Measurements from ENCODE around the gene SPATA20. TPM values are rescaled to one million over a fixed set of nuclear protein-coding genes. Genes with fewer than 3 reads are reported as not detected.

The SPATA20 gene
- total RNA-seq, 1 donor from 2014 or later: 58.1 TPM

DNA sequence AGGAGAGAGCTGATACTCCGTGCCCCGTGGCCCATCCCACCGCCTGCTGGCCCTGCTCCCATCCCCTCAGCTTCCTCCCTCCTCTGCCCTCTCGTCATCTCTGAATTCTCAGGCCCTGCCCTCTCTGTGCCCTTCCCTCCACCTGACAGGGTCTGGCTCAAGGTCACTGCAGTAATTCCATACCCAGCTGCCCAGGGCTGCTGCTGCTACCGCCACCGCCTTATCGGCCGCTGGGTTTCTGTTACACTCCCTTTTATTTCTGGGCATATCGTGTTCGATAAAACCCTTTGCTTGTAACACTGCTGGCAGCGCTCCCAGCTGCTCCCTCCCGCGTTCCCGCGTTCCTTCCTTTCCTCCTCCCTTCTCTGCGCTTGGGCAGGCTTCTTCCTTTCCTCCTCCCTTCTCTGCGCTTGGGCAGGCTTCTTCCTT is 13.2 kb upstream of the SPATA20 start:
- TF ChIP-seq, protein P1, sequence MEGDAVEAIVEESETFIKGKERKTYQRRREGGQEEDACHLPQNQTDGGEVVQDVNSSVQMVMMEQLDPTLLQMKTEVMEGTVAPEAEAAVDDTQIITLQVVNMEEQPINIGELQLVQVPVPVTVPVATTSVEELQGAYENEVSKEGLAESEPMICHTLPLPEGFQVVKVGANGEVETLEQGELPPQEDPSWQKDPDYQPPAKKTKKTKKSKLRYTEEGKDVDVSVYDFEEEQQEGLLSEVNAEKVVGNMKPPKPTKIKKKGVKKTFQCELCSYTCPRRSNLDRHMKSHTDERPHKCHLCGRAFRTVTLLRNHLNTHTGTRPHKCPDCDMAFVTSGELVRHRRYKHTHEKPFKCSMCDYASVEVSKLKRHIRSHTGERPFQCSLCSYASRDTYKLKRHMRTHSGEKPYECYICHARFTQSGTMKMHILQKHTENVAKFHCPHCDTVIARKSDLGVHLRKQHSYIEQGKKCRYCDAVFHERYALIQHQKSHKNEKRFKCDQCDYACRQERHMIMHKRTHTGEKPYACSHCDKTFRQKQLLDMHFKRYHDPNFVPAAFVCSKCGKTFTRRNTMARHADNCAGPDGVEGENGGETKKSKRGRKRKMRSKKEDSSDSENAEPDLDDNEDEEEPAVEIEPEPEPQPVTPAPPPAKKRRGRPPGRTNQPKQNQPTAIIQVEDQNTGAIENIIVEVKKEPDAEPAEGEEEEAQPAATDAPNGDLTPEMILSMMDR (IDR thresholded peaks at IDR 0.05): no peak
- Mint-ChIP-seq H3K27ac (ENCODE audit: unreplicated experiment) (no peak overlapping the region), H3K4me1 (ENCODE audit: unreplicated experiment) (peaks cover 12% of the 10 kb centered on the region), H3K36me3 (ENCODE audit: unreplicated experiment) (no peaks in the 10 kb centered on the region), H3K27me3 (ENCODE audit: unreplicated experiment) (peaks cover 44% of the 10 kb centered on the region), H3K9me3 (ENCODE audit: unreplicated experiment) (no peaks in the 10 kb centered on the region), H3K4me3 (ENCODE audit: unreplicated experiment) (no peak overlapping the region)
- no peak for DNase-seq (ENCODE audit: extremely low spot score, unreplicated experiment)

DNA sequence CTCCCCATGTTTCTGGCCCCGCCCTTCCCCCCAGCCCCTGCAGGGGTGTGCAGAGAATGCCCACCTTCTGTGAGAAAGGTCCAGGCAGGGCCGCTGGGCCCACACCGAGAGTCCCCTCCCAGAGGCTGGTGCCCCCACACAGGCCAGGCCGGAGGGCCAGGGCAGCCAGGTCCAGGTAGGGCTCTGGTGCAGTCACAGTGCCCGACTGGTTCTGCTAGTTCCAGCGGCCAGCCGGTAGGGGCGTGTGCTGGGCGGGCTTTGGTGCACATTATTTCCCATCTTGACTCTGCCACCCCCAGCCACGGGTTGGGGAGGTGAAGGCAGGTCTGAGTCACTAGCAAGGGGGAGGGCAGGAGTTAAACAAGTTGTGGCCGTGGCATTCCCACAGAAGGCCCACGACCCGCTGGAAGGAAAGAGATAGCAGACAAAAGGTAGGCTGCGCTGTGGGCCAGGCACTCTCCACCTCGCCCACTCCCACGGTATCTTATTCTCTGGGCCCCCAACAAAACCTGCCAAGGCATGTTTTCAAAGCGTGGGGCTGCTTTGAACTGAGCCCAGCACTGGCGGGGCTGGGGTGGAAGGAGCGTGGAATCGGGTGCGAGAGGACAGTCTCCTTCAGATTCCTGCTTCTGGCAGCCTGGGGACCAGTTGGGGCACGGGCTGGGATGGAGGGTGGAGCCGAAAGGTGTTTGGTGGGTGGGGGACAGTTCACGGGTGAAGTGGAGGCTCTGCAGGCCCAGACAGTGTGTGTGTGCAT is 12.6 kb upstream of the SPATA20 start:
- Mint-ChIP-seq H3K36me3 (ENCODE audit: unreplicated experiment) (no peaks in the 10 kb centered on the region), H3K4me3 (ENCODE audit: unreplicated experiment) (no peak overlapping the region), H3K27me3 (ENCODE audit: unreplicated experiment) (peaks cover 40% of the 10 kb centered on the region), H3K9me3 (ENCODE audit: unreplicated experiment) (no peaks in the 10 kb centered on the region), H3K27ac (ENCODE audit: unreplicated experiment) (no peak overlapping the region), H3K4me1 (ENCODE audit: unreplicated experiment) (peaks cover 12% of the 10 kb centered on the region)
- TF ChIP-seq, protein P1 (IDR thresholded peaks at IDR 0.05): no peak
- DNase-seq (ENCODE audit: extremely low spot score, unreplicated experiment): no peak

DNA sequence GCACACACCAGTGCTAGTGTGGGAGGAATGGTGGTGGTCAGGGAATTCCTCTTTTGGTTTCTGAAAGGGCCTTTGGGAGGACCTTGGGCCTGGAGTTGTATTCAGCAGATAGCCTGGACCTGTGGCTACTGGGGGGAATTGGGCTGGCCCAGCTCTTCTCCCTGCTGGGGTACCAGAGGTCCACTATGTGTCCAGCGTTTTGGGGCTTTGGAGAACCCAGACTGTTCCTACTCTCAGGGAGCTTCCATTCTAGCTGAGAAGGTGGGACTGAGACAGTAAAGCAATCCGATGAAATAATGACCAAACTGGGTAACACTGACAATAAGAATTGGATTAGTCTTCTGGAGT is 12.0 kb upstream of the SPATA20 start:
- H3K27ac Mint-ChIP-seq (ENCODE audit: unreplicated experiment): no peak overlapping the region
- H3K4me3 Mint-ChIP-seq (ENCODE audit: unreplicated experiment): no peak overlapping the region

DNA sequence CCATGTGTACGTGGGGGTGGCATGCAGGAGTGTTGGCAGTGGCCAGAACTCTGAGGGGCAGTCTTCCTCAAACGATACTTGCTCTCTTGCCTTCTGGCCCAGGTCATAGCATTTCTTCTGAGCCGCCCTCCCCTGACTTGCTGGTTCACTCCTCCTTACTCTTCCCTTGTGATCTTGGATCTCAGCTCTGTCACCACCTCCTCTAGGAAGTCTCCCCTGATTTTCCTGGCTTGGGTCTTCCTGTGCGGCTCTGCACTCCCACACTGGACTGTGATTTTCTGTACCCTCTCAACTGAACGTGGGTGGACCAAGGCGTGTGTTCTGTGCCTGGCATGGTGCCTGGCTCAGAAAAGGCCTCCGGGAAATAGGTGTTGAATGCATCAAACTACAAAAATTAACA is 11.6 kb upstream of the SPATA20 start:
- Mint-ChIP-seq H3K4me1 (ENCODE audit: unreplicated experiment) (peaks cover 12% of the 10 kb centered on the region), H3K27ac (ENCODE audit: unreplicated experiment) (no peak overlapping the region), H3K36me3 (ENCODE audit: unreplicated experiment) (no peaks in the 10 kb centered on the region), H3K9me3 (ENCODE audit: unreplicated experiment) (no peaks in the 10 kb centered on the region), H3K4me3 (ENCODE audit: unreplicated experiment) (no peak overlapping the region), H3K27me3 (ENCODE audit: unreplicated experiment) (peaks cover 33% of the 10 kb centered on the region)
- TF ChIP-seq, protein P1 (IDR thresholded peaks at IDR 0.05): no peak
- DNase-seq (ENCODE audit: extremely low spot score, unreplicated experiment): no peak

More for the DNA sequence above, 12.0 kb upstream of the SPATA20 start:
- TF ChIP-seq, protein P1 (IDR thresholded peaks at IDR 0.05): no peak
- peaks cover 34% of the 10 kb centered on the region for H3K27me3 Mint-ChIP-seq (ENCODE audit: unreplicated experiment)
- no peaks in the 10 kb centered on the region for H3K9me3 Mint-ChIP-seq (ENCODE audit: unreplicated experiment)
- H3K36me3 Mint-ChIP-seq (ENCODE audit: unreplicated experiment): no peaks in the 10 kb centered on the region
- no peak for DNase-seq (ENCODE audit: extremely low spot score, unreplicated experiment)
- H3K4me1 Mint-ChIP-seq (ENCODE audit: unreplicated experiment): peaks cover 12% of the 10 kb centered on the region

DNA sequence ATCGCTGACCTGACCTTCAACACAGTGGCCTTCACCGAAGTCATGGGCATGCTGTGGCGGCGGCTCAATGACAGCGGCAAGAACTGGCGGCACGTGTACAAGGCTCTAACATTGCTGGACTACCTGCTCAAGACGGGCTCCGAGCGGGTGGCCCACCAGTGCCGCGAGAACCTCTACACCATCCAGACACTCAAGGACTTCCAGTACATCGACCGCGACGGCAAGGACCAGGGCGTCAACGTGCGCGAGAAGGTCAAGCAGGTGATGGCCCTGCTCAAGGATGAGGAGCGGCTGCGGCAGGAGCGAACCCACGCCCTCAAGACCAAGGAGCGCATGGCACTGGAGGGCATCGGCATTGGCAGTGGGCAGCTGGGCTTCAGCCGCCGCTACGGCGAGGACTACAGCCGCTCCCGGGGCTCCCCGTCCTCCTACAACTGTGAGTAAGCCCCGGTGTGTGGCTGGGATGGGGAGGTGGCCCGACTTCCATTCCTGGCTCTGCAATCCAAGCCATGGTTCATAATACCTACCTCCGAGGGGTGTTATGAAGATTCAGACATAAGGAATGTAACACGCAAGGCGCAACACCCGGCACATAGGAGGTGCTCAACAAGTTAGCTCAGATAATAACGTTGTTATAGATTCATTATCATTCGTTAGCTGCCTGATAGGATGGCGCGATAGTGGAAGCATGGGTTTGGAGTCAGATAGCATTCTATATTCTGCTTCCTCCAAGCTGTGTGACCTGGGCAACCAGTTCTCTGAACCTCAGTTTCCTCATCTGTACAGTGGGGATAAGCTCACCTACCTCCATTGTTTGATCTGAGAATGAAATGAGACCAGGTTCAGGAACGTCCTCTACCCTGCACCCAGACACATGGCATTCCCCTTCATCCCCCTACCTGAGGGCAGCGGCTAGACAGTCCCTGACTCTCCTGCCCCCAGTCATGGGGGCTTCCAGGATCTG is 10.0 kb upstream of the SPATA20 start:
- no peak overlapping the region for H3K27ac Mint-ChIP-seq (ENCODE audit: unreplicated experiment)
- H3K36me3 Mint-ChIP-seq (ENCODE audit: unreplicated experiment): no peaks in the 10 kb centered on the region

More for the DNA sequence above, 10.0 kb upstream of the SPATA20 start:
- peaks cover 18% of the 10 kb centered on the region for H3K27me3 Mint-ChIP-seq (ENCODE audit: unreplicated experiment)
- TF ChIP-seq, protein P1 (IDR thresholded peaks at IDR 0.05): no peak
- H3K9me3 Mint-ChIP-seq (ENCODE audit: unreplicated experiment): no peaks in the 10 kb centered on the region
- DNase-seq (ENCODE audit: extremely low spot score, unreplicated experiment): no peak
- no peak overlapping the region for H3K4me3 Mint-ChIP-seq (ENCODE audit: unreplicated experiment)
- peaks cover 16% of the 10 kb centered on the region for H3K4me1 Mint-ChIP-seq (ENCODE audit: unreplicated experiment)
